ENCODE measurements around the gene MLC1. TPM values are rescaled to one million over a fixed set of nuclear protein-coding genes. Genes with fewer than 3 reads are reported as not detected.
A peak's percentile ranks its signal among the peaks of the same experiment; 100 is the strongest.

Gene MLC1
- total and polyA plus RNA-seq, 2 donors (not counting 1 experiment from before 2014, with no cell fraction given): 0.34 TPM; not detected in 1

GRCh38 chr22:50016988-50017700 lies 68.1 kb downstream of the MLC1 start:
- peak; percentile 62 for ATAC-seq (ENCODE audit: low read depth)
- H3K27me3 ChIP-seq (replicated peaks in 1 of 4; ENCODE audit: control extremely low read depth in 1 of 4, control insufficient read depth in 3 of 4, insufficient read depth in 4 of 4, low read length in 3 of 4): peaks cover 0 to 32% (median 9%) of the 10 kb centered on the region in 4 experiments
- intact Hi-C loops (cut with micrococcal nuclease): loop anchor here (5.0 kb wide), 1 partner anchor 35 kb away; no protein-coding TSS in a partner anchor
- Mint-ChIP-seq H3K4me3 (peak overlapping the region; percentile 34), H3K4me1 (peaks cover 43% of the 10 kb centered on the region), H3K27ac (no peak overlapping the region), H3K9me3 (ENCODE audit: insufficient read depth) (no peaks in the 10 kb centered on the region), H3K27me3 (peaks cover 3% of the 10 kb centered on the region)
- POLR2A ChIA-PET: interaction anchor here (0.7 to 1.2 kb wide), 2 partner anchors 87 to 173 kb away, joined by 3 read pairs; no protein-coding TSS in a partner anchor
- no peaks in the 10 kb centered on the region for H4K20me1 ChIP-seq (ENCODE audit: control insufficient read depth, insufficient read depth, low read length, poor library complexity, severe bottlenecking)
- TF ChIP-seq EZH2 (IDR thresholded peaks at IDR 0.05; ENCODE audit: borderline replicate concordance, insufficient read depth, low read depth, low read length, poor library complexity, severe bottlenecking): no peak
- TF ChIP-seq CTCF (IDR thresholded peaks at IDR 0.05): no peak
- peaks cover 44 to 48% of the 10 kb centered on the region in 2 donors for H3K4me1 ChIP-seq (ENCODE audit: control insufficient read depth in 2 of 2, insufficient read depth in 2 of 2, low read length in 2 of 2)
- H3K9me3 ChIP-seq (ENCODE audit: control extremely low read depth in 1 of 3, control insufficient read depth in 2 of 3, insufficient read depth in 1 of 3, low read length in 2 of 3): peaks cover 0 to 6% (median 0%) of the 10 kb centered on the region in 3 donors
- no peaks in the 10 kb centered on the region for H3K79me2 ChIP-seq (ENCODE audit: control insufficient read depth, insufficient read depth, low read length)
- no peak overlapping the region for H3K27ac ChIP-seq (ENCODE audit: low read length in 2 of 2)
- H3K36me3 ChIP-seq (replicated peaks in 1 of 2; ENCODE audit: control extremely low read depth in 1 of 2, control insufficient read depth in 1 of 2, extremely low read depth in 1 of 2, insufficient read depth in 2 of 2, low read length in 1 of 2): no peaks in the 10 kb centered on the region
- CTCF ChIA-PET: interaction anchor here (1.0 to 3.8 kb wide), 5 partner anchors 14 to 86 kb away, joined by 3 to 16 read pairs (median 5); no protein-coding TSS in a partner anchor
- H2AFZ ChIP-seq (ENCODE audit: insufficient read depth, low read depth, low read length, poor library complexity, severe bottlenecking): no peak overlapping the region
- no peak overlapping the region for H3K4me3 ChIP-seq (ENCODE audit: control extremely low read depth in 1 of 5, extremely low read depth in 1 of 5, insufficient read depth in 1 of 5, low read depth in 2 of 5, low read length in 4 of 5)
- peak; percentile 23 for DNase-seq
- no peak overlapping the region for H3K9ac ChIP-seq (ENCODE audit: low read length)
- WGBS (ENCODE audit: insufficient coverage): 71% methylated on average over 21 of the region's 21 CpGs
- H3K4me2 ChIP-seq (replicated peaks; ENCODE audit: low read depth, low read length, poor library complexity, severe bottlenecking): peak overlapping the region; percentile 54
